Fibroblast of mammary gland (primary cell): ENCODE measurements around the gene NAGA.

ENCODE experiments used
- DNase-seq: peaks from one replicate; pipeline ENCODE4 v3.0.0-alpha.2; 2010; ENCODE audit warnings: low read depth
- H3K4me3 ChIP-seq: 2 replicates; pipeline ENCODE4 v1.5.1; 2011; ENCODE audit warnings: low read depth, mild to moderate bottlenecking, low read length, moderate library complexity; ENCODE audit not compliant: control insufficient read depth
- CTCF ChIP-seq: conservative IDR thresholded peaks from 2 replicates; pipeline ENCODE4 v1.5.1; 2011; ENCODE audit warnings: low read depth, low read length, inconsistent platforms; ENCODE audit not compliant: control insufficient read depth, insufficient read depth

NAGA gene

GRCh38 chr22:42062506-42063170 lies 8.0 kb downstream of the NAGA start:
- DNase-seq, result no peak
- no peak overlapping the region for H3K4me3 ChIP-seq
- TF ChIP-seq CTCF, result no peak

GRCh38 chr22:42061041-42061440 lies 9.6 kb downstream of the NAGA start:
- no peak for TF ChIP-seq CTCF
- no peak overlapping the region for H3K4me3 ChIP-seq
- DNase-seq, result no peak

- no peak for DNase-seq
- no peak for TF ChIP-seq CTCF
- H3K4me3 ChIP-seq, result no peak overlapping the region
These were observed 10.1 kb downstream of the NAGA start for GRCh38 chr22:42060489-42060888.

- DNase-seq, result no peak
- H3K4me3 ChIP-seq, result no peak overlapping the region
- no peak for TF ChIP-seq CTCF
These were observed 13.7 kb downstream of the NAGA start for GRCh38 chr22:42056757-42057511.

- TF ChIP-seq CTCF, result no peak
- no peak for DNase-seq
- H3K4me3 ChIP-seq, result no peak overlapping the region
These were observed 17.8 kb downstream of the NAGA start for GRCh38 chr22:42052765-42053164.

GRCh38 chr22:42050641-42051180 lies 19.9 kb downstream of the NAGA start:
- DNase-seq, result no peak
- H3K4me3 ChIP-seq, result no peak overlapping the region
- no peak for TF ChIP-seq CTCF

GRCh38 chr22:42041784-42042183 lies 28.8 kb downstream of the NAGA start:
- no peak for TF ChIP-seq CTCF
- no peak for DNase-seq
- no peak overlapping the region for H3K4me3 ChIP-seq
